Mesendoderm (in vitro differentiated cells): ENCODE results near the gene TUBGCP6.
A peak's percentile ranks its signal among the peaks of the same experiment; 100 is the strongest.

Experiments
- DNase-seq: peaks from one replicate; pipeline ENCODE4 v3.0.0; 2013
- H2AK5ac ChIP-seq: 2 replicates; pipeline ENCODE4 v1.6.1; 2013; ENCODE audit warnings: low read length, inconsistent platforms
- H2BK120ac ChIP-seq: 2 replicates; pipeline ENCODE4 v1.6.1; 2013; ENCODE audit warnings: low read depth, mild to moderate bottlenecking, low read length, moderate library complexity, mixed read lengths
- H2BK15ac ChIP-seq: replicated peaks from 2 replicates; pipeline ENCODE4 v1.6.1; 2013; ENCODE audit warnings: low read depth, mild to moderate bottlenecking, moderate library complexity
- H2BK5ac ChIP-seq: 2 replicates; pipeline ENCODE4 v1.6.1; 2013; ENCODE audit warnings: low read length, inconsistent platforms
- H3K18ac ChIP-seq: 2 replicates; pipeline ENCODE4 v1.6.1; 2013; ENCODE audit warnings: mild to moderate bottlenecking, low read length, mixed read lengths
- H3K23ac ChIP-seq: one replicate; pipeline ENCODE4 v1.6.1; 2013; ENCODE audit warnings: low read length
- H3K27ac ChIP-seq: 2 replicates; pipeline ENCODE4 v1.5.1; 2013; ENCODE audit warnings: low read depth, mild to moderate bottlenecking, inconsistent platforms, low read length, moderate library complexity
- H3K27me3 ChIP-seq: 2 replicates; pipeline ENCODE4 v1.6.1; 2013; ENCODE audit warnings: low read length, control low read depth, mild to moderate bottlenecking, inconsistent platforms; ENCODE audit not compliant: insufficient read depth, poor library complexity
- H3K36me3 ChIP-seq: 2 replicates; pipeline ENCODE4 v1.6.1; 2013; ENCODE audit warnings: low read length, inconsistent platforms; ENCODE audit not compliant: control insufficient read depth, insufficient read depth
- H3K4ac ChIP-seq: one replicate; pipeline ENCODE4 v1.6.1; 2013; ENCODE audit warnings: low read depth, mild to moderate bottlenecking, low read length, moderate library complexity
- H3K4me1 ChIP-seq: 2 replicates; pipeline ENCODE4 v1.6.1; 2013; ENCODE audit warnings: low read depth, low read length, inconsistent platforms; ENCODE audit not compliant: control insufficient read depth
- H3K4me2 ChIP-seq: 2 replicates; pipeline ENCODE4 v1.6.1; 2013; ENCODE audit warnings: low read length
- H3K4me3 ChIP-seq: 2 replicates; pipeline ENCODE4 v1.5.1; 2013; ENCODE audit warnings: mild to moderate bottlenecking, low read length
- H3K56ac ChIP-seq: one replicate; pipeline ENCODE4 v1.6.1; 2013; ENCODE audit warnings: low read length
- H3K79me1 ChIP-seq: 2 replicates; pipeline ENCODE4 v1.6.1; 2013; ENCODE audit warnings: low read length, inconsistent platforms
- H3K79me2 ChIP-seq: 2 replicates; pipeline ENCODE4 v1.6.1; 2013; ENCODE audit warnings: mild to moderate bottlenecking, low read length; ENCODE audit not compliant: control insufficient read depth, insufficient read depth
- H3K9ac ChIP-seq: 2 replicates; pipeline ENCODE4 v1.6.1; 2013; ENCODE audit warnings: low read length, inconsistent platforms
- H4K5ac ChIP-seq: one replicate; pipeline ENCODE4 v1.6.1; 2013; ENCODE audit warnings: low read length
- H4K8ac ChIP-seq: one replicate; pipeline ENCODE4 v1.6.1; 2013; ENCODE audit warnings: low read depth, mild to moderate bottlenecking, control low read depth, low read length, moderate library complexity
- WGBS: extraction: QIAGEN DNeasy Blood & Tissue Kit; methylation state at CpG from one replicate; pipeline ENCODE4 v1.1.7; 2013; ENCODE audit warnings: low lambda C conversion rate, missing lambda C conversion rate; ENCODE audit not compliant: insufficient coverage; ENCODE audit errors: extremely low coverage; 5-methylcytosine and 5-hydroxymethylcytosine counted together

The TUBGCP6 gene

DNA sequence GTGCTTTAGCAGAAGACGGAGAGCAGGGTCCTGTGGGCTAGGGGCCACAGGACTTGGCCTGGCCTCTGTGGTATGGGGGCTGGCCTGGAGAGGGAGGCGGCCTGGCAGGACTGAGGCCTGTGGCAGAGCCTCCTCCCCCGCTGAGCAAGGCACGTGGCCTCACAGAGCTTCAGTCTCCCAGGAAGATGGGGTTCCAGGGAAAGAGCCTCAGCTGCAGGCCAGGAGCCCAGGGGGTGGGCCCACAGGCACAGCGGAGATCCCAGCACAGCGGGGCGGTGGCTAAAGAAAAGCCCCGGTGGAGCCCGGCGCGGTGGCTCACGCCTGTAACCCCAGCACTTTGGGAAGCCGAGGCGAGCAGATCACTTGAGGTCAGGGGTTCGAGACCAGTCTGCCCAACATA, 14.5 kb upstream of the TUBGCP6 start:
- no peak overlapping the region for H2AK5ac ChIP-seq
- WGBS = no CpG with 5 or more reads among the region's 15 CpGs
- DNase-seq = no peak
- H2BK15ac ChIP-seq = no peak overlapping the region
- no peaks in the 10 kb centered on the region for H3K4me1 ChIP-seq
- no peak overlapping the region for H3K23ac ChIP-seq
- no peak overlapping the region for H2BK120ac ChIP-seq
- H3K4me2 ChIP-seq = no peak overlapping the region
- H3K4ac ChIP-seq = no peak overlapping the region
- no peak overlapping the region for H3K9ac ChIP-seq
- no peaks in the 10 kb centered on the region for H3K79me2 ChIP-seq
- H4K5ac ChIP-seq = no peak overlapping the region
- no peaks in the 10 kb centered on the region for H3K79me1 ChIP-seq
- no peak overlapping the region for H4K8ac ChIP-seq
- no peak overlapping the region for H3K27ac ChIP-seq
- no peaks in the 10 kb centered on the region for H3K27me3 ChIP-seq
- H3K4me3 ChIP-seq = no peak overlapping the region
- H3K18ac ChIP-seq = no peak overlapping the region
- H2BK5ac ChIP-seq = no peak overlapping the region
- no peak overlapping the region for H3K56ac ChIP-seq
- no peaks in the 10 kb centered on the region for H3K36me3 ChIP-seq

DNA sequence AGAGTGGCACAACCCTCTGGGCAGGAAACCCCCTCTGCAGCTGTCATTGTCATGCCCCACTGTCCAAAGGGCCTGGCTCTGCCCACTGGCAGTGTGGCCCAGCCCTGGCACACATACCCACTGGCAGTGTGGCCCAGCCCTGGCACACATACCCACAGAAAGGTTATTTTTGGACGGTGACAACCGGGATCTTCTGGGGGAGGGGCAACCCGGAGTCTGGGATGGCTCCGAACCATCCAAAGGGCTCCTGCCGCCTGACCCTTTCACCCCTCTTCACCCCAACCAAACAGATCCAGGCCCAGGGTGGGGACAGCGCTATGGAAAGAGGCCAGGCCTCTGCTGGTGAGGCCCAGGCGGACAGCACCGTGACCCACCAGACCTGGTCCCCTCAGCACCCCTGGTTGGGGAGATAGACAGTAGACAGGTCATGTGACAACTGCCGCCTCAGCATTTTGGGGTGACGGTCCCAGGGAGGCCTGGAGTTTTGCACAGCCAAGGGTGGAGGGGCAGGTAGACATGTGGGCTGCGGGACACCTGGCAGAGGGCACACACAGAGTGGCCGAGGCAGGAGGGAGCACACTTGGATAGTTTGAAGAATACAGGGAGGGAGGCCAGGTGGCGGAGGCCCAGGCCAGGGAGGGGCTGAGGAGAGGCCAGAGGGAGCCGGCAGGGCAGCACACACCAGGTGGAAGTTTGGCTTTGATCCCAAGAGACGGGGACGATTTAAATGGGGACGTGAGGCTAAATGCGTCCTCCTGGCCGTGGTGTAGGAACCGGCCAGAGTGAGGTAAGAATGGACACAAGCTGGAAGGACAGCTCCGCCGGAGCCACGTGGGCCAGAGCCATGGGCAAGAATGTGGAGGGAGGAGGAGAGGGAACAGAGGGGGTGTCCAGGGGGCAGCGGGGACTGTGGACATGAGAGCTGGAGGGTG, 13.8 kb upstream of the TUBGCP6 start:
- H4K8ac ChIP-seq = no peak overlapping the region
- H2BK120ac ChIP-seq = no peak overlapping the region
- H2AK5ac ChIP-seq = no peak overlapping the region
- H2BK5ac ChIP-seq = no peak overlapping the region
- WGBS = no CpG with 5 or more reads among the region's 24 CpGs
- no peak overlapping the region for H3K4me2 ChIP-seq
- no peak overlapping the region for H3K4ac ChIP-seq
- no peaks in the 10 kb centered on the region for H3K79me1 ChIP-seq
- H3K79me2 ChIP-seq = no peaks in the 10 kb centered on the region
- H3K18ac ChIP-seq = no peak overlapping the region
- H3K27ac ChIP-seq = no peak overlapping the region
- no peak overlapping the region for H3K56ac ChIP-seq
- no peaks in the 10 kb centered on the region for H3K36me3 ChIP-seq
- no peak overlapping the region for H3K23ac ChIP-seq
- no peak overlapping the region for H2BK15ac ChIP-seq
- H3K27me3 ChIP-seq = no peaks in the 10 kb centered on the region
- H3K4me3 ChIP-seq = no peak overlapping the region
- H4K5ac ChIP-seq = no peak overlapping the region
- no peak overlapping the region for H3K9ac ChIP-seq
- H3K4me1 ChIP-seq = no peaks in the 10 kb centered on the region
- DNase-seq = no peak

GRCh38 chr22:50257451-50258360, 12.9 kb upstream of the TUBGCP6 start:
- H3K79me1 ChIP-seq = no peaks in the 10 kb centered on the region
- no peak overlapping the region for H3K9ac ChIP-seq
- H3K23ac ChIP-seq = no peak overlapping the region
- no CpG with 5 or more reads among the region's 31 CpGs for WGBS
- H2BK120ac ChIP-seq = no peak overlapping the region
- H3K4ac ChIP-seq = no peak overlapping the region
- no peak overlapping the region for H3K27ac ChIP-seq
- no peak overlapping the region for H3K4me3 ChIP-seq
- no peak overlapping the region for H3K56ac ChIP-seq
- H3K4me1 ChIP-seq = no peaks in the 10 kb centered on the region
- no peak overlapping the region for H2AK5ac ChIP-seq
- no peak overlapping the region for H3K18ac ChIP-seq
- no peaks in the 10 kb centered on the region for H3K27me3 ChIP-seq
- no peak overlapping the region for H2BK5ac ChIP-seq
- H3K4me2 ChIP-seq = no peak overlapping the region
- H2BK15ac ChIP-seq = no peak overlapping the region
- no peak overlapping the region for H4K5ac ChIP-seq
- H3K79me2 ChIP-seq = no peaks in the 10 kb centered on the region
- no peaks in the 10 kb centered on the region for H3K36me3 ChIP-seq
- H4K8ac ChIP-seq = no peak overlapping the region
- peak; percentile 67 for DNase-seq

- no peak overlapping the region for H3K4me2 ChIP-seq
- H3K36me3 ChIP-seq = no peaks in the 10 kb centered on the region
- no peaks in the 10 kb centered on the region for H3K79me1 ChIP-seq
- no peak overlapping the region for H2BK120ac ChIP-seq
- no peak overlapping the region for H4K8ac ChIP-seq
- no peak overlapping the region for H2BK5ac ChIP-seq
- H3K23ac ChIP-seq = no peak overlapping the region
- no peak overlapping the region for H3K27ac ChIP-seq
- H3K4ac ChIP-seq = no peak overlapping the region
- H3K56ac ChIP-seq = no peak overlapping the region
- H2BK15ac ChIP-seq = no peak overlapping the region
- no peaks in the 10 kb centered on the region for H3K79me2 ChIP-seq
- H3K4me1 ChIP-seq = no peaks in the 10 kb centered on the region
- no peaks in the 10 kb centered on the region for H3K27me3 ChIP-seq
- no peak for DNase-seq
- no peak overlapping the region for H3K18ac ChIP-seq
- H3K9ac ChIP-seq = no peak overlapping the region
- no peak overlapping the region for H4K5ac ChIP-seq
- no CpG with 5 or more reads among the region's 16 CpGs for WGBS
- H2AK5ac ChIP-seq = no peak overlapping the region
- no peak overlapping the region for H3K4me3 ChIP-seq
These were observed 12.2 kb upstream of the TUBGCP6 start for GRCh38 chr22:50257041-50257440.

GRCh38 chr22:50256258-50256862, 11.5 kb upstream of the TUBGCP6 start:
- Histone ChIP-seq H2BK5ac (no peak overlapping the region), H2BK120ac (no peak overlapping the region), H3K79me1 (no peaks in the 10 kb centered on the region), H3K27me3 (no peaks in the 10 kb centered on the region), H3K56ac (no peak overlapping the region), H3K18ac (no peak overlapping the region), H3K4ac (no peak overlapping the region), H3K36me3 (no peaks in the 10 kb centered on the region), H2AK5ac (no peak overlapping the region), H3K23ac (no peak overlapping the region), H3K27ac (no peak overlapping the region), H3K4me1 (no peaks in the 10 kb centered on the region), H3K4me2 (no peak overlapping the region), H3K4me3 (no peak overlapping the region), H4K8ac (no peak overlapping the region), H2BK15ac (no peak overlapping the region), H3K9ac (no peak overlapping the region), H4K5ac (no peak overlapping the region), H3K79me2 (no peaks in the 10 kb centered on the region)
- no CpG with 5 or more reads among the region's 12 CpGs for WGBS
- no peak for DNase-seq
